GM21526 (cell line): Measurements from ENCODE around the gene C10orf105.

Experiments used
- ATAC-seq: cut with Tn5 transposase; IDR thresholded peaks from one replicate; pipeline ENCODE4 v1.9.1; 2021; ENCODE audit warnings: moderate library complexity; ENCODE audit not compliant: unreplicated experiment, low FRiP score

C10orf105 gene

GRCh38 chr10:71752391-71753090, 33.0 kb upstream of the C10orf105 start:
- no peak for ATAC-seq

GRCh38 chr10:71751515-71752224, 32.1 kb upstream of the C10orf105 start:
- ATAC-seq, result no peak

DNA sequence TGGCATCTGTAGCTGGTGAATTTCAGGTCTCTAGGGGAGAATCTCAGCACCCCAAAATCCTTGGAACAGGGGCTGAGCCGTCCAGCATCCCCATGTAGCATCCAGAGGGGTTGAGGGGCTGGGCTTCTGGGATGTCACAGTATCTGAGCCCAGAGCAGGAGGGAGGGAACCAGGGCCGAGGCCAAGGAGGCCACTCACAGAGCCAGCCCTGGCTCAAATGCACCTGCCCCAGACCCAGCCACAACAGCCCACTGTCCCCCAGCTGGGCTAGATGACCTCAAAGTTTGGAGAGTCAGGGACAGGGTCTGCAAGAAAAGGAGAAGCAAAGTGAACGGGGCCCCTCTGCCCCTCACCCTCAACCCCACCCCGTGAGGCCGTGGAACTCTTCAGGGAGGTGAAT, 31.4 kb upstream of the C10orf105 start:
- ATAC-seq, result no peak

DNA sequence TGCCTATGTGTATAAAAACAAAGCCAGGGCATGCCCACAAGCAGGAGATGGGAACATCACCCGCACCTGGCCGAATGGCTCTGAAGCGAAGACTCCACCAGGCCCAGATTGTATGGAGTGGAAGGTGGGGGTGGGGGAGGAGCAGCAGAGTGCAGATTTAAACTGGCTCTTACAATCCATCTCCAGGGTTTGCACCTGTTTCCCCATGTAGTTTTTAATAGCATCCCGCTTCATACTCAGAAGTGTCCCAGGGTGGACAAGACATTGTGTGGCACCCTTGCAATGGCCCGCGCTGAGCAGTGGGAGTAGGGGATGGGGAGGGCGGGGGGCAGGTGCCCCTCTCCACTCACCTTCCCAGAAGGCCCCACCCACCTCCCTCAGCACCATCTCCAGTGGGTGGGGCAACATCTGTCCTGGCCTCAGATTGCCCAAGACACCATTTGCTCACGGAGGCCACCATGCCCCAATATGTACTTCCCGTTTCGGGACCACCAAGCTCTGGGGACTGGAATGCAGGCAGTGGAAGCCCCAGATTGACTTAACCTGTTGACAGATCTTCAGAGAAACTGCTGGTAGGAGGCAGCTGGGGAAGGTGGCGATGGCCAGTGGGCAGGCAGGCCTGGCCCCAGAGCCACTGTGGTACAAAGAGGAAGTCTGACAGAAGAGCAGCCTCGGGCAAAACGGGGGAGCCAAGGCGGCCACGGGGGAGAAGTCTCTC, 30.7 kb upstream of the C10orf105 start:
- no peak for ATAC-seq

- ATAC-seq, result no peak
Observed at GRCh38 chr10:71749396-71749795, 29.8 kb upstream of the C10orf105 start.

- no peak for ATAC-seq
Observed at GRCh38 chr10:71748671-71749191, 29.2 kb upstream of the C10orf105 start.

GRCh38 chr10:71747551-71748523, 28.3 kb upstream of the C10orf105 start:
- ATAC-seq, result no peak

DNA sequence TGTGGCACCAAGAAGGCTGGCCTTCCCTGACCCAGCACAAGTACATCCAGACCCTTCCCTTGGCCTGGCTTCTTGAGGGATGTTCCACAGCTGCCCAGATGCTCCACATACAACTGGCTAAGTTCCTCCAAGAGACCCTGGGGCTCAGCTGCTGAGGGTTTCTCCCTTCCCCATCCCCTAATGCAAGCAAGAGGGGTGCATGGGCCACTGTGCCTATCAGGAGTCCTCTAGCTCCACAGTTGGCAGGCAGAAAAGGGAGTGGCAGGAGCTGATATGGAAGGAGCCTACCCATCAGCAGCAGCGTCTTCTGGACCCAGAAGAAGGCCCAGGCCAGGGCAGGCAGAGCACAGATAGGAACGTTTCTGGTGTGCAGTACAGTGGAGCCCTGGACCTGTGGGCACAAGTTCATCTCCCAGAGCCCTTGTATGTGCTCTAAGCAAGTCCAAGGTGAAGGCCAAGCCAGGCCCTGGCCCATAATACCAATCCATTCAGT, 27.5 kb upstream of the C10orf105 start:
- ATAC-seq, result no peak

- no peak for ATAC-seq
Observed at GRCh38 chr10:71746344-71747037, 26.9 kb upstream of the C10orf105 start.

DNA sequence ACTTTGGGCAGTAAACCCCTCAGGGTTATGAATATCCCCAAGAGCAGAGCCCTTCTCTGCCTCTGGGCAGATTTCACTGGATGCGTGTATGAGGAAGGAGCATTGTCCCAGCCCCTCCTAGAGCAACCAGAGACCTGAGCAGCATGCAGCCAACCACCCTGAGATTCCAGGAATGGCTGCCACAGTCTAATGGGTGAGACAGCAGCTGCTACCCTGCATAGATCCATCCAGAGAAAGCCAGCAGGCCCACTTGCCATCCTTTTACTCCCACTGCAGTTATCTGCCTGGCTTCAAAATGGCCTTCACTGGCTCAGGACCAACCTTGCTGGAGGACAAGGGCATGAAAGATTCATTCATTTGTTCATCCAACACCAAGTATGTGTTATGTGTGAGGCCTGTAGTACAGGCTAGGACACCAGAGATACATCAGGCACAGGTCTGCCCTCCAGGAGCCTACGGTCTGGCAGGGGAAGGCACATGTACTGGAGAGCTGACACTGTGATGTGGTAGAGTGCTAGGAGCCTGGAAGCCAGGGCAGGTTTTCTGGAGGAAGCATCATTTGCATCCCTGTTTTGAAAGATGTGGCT, 26.2 kb upstream of the C10orf105 start:
- no peak for ATAC-seq

- ATAC-seq, result no peak
Observed at GRCh38 chr10:71744897-71745663, 25.5 kb upstream of the C10orf105 start.

- ATAC-seq, result no peak
Observed at GRCh38 chr10:71743866-71744265, 24.3 kb upstream of the C10orf105 start.

DNA sequence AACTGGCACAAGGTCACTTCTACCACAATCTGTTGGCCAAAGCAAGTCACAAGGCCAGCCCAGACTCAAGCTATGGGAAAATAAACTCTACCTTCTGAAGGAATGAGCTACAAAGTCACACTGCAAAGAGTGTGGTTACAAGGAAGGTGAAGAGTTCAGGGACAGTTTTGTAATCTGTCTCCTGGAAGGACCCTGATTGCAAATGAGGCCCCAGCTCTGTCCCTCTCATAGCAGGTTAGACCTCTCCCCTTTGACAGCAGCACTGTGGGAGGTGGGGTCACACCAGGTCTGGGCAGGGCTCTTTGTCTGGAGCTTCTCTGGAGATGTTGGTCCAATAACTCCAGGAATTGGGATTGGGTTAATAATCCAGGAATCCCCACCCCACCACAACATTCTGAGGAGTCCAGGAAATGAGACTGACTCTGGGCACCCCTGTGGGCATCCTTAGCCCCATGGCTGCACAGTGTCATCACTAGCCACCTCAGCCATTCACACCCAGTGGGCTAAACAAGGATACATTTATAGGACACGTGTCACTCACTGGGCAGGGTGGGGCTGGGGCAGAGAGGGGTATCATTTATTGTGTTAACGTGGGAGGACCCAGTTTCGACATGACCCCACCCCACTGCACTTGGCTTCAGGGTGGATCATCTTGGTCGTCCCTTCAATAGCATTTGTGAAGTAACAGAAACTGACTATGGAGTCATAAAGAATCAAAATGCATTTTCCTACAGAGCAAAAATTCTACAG, 23.7 kb upstream of the C10orf105 start:
- ATAC-seq, result no peak

- no peak for ATAC-seq
Observed at GRCh38 chr10:71742301-71743088, 22.9 kb upstream of the C10orf105 start.

DNA sequence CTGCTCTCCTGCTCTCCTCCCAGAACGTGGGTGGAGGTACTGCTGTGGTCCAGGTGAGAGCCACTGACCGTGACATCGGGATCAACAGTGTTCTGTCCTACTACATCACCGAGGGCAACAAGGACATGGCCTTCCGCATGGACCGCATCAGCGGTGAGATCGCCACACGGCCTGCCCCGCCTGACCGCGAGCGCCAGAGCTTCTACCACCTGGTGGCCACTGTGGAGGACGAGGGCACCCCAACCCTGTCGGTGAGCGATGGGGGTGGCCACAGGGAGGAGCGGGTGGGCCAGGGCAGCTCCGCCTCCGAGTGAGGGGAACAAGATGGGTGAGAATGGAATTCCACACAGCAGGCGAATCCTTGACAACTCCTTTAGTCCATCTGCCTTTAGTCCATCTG, 22.1 kb upstream of the C10orf105 start:
- ATAC-seq, result no peak

DNA sequence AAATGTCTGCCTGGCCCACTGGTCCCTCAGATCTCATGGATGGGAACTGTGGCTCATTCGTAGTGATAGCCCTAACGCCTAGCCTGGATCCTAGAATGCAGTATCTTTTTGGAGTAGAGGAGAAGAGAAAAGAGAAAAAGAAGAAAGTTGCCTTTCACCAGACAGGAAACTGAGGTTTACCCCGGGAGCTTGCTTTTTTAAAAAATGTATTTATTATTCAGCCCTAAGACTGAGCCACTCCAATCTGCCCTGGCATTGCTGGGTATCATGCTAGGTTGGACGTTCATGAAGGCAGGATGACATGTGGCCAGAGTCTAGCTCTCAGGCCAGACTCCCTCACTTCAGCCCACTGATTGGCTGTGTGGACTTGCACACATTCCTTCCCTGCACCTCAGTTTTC, 21.5 kb upstream of the C10orf105 start:
- ATAC-seq, result no peak
